H1 (cell line): ENCODE results near the gene DAO. TPM values are rescaled to one million over a fixed set of nuclear protein-coding genes. Genes with fewer than 3 reads are reported as not detected.

Source experiments
- CHD7 ChIP-seq: fragments of 300-600 bp; sonication (generic); IDR thresholded peaks from 2 replicates; pipeline ENCODE4 v1.7.1; 2012; ENCODE audit warnings: low read length, moderate library complexity, mild to moderate bottlenecking, inconsistent platforms; ENCODE audit not compliant: insufficient replicate concordance
- GABPA ChIP-seq: IDR thresholded peaks from 2 replicates; pipeline ENCODE4 v1.6.1; 2011; ENCODE audit warnings: mild to moderate bottlenecking, low read length, moderate library complexity, borderline replicate concordance; ENCODE audit not compliant: insufficient read depth
- polyA plus RNA-seq, 7 experiments: library from polyadenylated mRNA; depleted of rRNA in 3 of 7; stranded (reverse) in 5 of 7; unstranded in 2 of 7; fragments of >200 nt in 5 of 7; fragments of 200-250 nt in 2 of 7; gene quantifications; 1 replicate in 5 of 7; 2 replicates in 1 of 7; 4 replicates in 1 of 7; pipeline versions ENCODE4 v1.2.1 to v1.2.3, GENCODE V29; 2011 to 2013; ENCODE audit warnings: missing spikeins in 2 of 7, mixed read lengths in 2 of 7
- total RNA-seq: library from RNA; stranded (reverse); fragmentation: NEBNext Ultra II Directional; extraction: Animal tissue kit (Norgen Biotek cat#: 25700); gene quantifications from 2 replicates; pipeline ENCODE4 v1.2.1, GENCODE V29; 2021

DAO gene
- total and polyA plus RNA-seq, 2 of the 8 experiments (the other 6 are each of a cell fraction or from before 2014, with no cell fraction given): not detected

GRCh38 chr12:108899145-108899544 is 19.3 kb downstream of the DAO start (continued):
- TF ChIP-seq CHD7 (no peak), GABPA (no peak)
